ENCODE results near the gene FOXN3.

FOXN3 gene

DNA sequence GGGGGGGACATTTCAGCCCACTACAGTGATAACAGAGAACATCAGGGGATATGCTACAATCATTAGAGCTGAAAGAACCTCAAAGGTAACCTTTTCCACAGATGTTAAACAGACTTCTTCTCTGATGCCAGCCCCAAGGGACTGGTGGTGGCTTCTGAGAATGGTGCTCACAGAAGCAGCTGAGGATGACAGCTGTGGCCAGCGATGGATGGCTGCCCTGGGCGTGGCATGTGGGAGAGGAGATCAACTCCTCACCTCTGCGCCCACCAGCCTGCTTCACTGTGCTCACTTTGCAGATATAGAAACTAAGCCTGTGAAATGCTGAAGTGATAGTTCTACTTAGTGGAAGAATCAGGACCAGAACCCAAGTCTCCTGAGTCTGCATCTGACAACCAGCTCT is 33.0 kb downstream of the FOXN3 start:
- no peak for DNase-seq (ENCODE audit: low read depth, low spot score)

DNA sequence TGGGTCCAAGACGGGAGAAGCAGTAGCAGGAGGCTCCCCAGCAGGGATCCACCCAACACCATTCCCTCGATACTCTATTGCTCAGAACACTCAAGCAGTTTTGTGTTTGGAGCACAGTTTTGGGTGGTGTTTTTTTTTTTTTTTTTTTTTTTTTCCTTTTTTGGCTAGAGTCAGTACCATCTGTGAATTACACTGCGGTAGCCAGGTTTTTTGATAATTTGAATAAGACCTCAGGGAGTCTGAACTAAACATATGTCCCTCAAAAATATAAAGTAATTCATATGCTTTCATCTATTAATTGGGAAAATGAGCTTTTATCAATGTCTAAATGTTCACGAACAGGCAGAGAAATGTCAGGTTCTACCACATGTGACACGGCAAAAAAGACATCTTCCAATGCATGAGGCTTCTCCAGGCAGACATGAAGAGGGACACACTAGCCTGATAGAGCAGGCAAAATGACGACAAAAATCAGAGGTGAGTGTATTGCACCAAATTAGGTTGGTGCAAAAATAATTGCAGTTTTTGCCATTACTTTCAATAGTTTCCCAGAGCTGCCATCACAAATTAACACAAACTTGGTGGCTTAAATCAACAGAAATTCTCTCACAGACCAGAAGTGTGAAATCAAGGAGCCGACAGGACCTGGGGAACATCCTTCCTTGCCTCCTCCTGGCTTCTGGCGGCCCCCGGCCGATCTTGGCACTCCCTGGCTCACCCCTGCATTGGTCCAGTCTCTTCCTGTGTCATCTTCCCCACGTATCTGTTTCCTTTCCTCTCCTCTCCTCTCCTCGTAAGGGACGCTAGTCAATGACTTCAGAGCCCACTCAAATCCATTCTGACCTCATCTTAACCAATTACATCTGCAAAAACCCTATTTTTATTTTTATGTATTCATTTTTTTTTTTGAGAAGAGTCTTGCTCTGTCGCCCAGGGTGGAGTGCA is 33.9 kb downstream of the FOXN3 start:
- no peak for DNase-seq (ENCODE audit: low read depth, low spot score)

DNA sequence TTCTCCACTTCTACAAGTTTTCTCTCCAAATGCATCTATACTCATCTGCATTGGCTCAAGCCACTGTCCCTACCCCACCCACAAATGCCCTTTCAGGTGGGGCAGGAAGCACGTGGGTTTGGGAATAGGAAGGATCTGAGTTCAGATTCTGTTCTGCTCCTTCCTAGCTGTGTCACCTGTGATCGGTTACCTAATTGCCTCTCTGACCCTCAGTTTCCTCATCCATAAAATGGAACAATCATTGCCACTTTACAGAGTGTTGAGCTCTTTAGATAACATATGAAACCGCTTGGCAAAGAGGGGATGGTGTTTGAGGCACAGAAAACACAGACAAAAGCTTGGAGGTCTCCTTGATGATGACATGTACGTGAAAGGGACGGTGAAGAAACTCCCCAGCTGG is 34.5 kb downstream of the FOXN3 start:
- no peak for DNase-seq (ENCODE audit: low read depth, low spot score)

DNA sequence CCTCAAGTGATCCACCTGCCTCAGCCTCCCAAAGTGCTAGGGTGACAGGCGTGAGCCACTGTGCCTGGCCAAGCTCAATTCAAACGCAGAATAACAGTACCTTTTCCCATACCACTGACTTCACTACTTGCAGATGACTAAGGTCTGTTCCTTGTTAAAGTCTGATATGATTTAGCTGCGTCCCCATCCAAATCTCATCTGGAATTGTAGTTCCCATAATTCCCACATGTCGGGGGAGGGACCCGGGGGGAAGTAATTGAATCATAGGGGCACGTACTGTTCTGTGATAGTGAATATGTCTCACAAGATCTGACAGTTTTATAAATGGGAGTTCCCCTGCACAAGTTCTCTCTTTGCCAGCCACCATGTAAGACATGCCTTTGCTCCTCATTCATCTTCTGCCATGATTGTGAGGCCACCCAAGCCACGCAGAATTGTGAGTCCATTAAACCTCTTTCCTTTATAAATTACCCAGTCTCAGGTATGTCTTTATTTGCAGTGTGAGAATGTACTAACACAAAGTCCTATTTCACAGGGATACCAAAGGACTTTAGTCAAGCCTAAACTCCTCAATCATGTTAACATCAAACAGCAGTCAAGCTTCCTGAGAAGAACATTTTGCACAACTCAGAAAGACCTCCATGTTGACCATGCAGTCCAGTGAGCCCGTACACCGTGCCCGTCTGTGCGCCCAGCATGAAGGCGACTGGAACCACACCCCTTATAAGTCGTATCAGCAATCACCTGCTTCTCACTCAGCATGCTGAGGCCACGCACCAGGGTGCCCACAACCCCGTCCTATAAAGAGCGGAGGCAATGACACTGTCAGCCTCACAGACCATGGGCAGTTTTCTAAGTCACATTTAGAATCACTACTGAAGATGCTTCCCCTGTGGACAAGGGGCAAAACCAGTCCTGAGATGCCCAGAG is 36.9 kb downstream of the FOXN3 start:
- DNase-seq (ENCODE audit: low read depth, low spot score): no peak

DNA sequence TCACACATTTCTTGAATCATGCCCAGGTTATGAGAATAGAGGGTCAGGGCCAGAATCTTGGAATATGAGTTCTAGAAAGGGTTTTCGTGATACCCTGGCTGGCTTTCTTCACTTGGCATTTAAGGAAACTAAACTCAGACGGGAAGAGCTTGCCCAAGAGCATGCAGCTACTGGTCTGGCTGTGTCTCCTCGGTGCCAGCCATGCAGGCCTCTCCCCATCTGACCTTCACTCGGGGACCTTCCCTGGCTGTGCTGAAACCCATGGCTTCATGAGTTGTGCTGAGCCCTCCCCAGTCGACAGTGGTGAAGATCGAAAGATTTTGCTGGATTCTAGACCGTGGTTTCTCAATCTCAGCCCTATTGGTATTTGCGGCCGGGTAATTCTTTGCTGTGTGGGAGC is 38.0 kb downstream of the FOXN3 start:
- no peak for DNase-seq (ENCODE audit: low read depth, low spot score)

DNA sequence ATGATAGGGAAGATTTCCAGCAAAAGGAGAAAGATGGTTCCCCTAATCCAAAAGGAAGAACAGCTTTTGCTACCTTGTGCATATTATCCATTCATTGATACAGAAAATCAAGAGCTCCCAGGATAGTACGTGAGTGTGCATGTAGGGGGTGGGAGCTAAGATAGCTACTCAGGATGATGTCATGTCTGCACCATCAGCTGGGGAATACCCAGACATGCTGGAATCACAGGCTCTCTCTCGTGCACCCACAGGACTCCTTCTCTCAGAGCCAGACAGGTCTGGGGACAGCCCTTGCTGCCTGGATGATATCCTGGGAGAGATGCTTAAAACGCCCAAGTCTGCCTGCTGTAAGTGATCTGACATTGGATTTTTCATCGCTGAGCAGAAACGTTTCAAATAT is 38.9 kb downstream of the FOXN3 start:
- DNase-seq (ENCODE audit: low read depth, low spot score): no peak

DNA sequence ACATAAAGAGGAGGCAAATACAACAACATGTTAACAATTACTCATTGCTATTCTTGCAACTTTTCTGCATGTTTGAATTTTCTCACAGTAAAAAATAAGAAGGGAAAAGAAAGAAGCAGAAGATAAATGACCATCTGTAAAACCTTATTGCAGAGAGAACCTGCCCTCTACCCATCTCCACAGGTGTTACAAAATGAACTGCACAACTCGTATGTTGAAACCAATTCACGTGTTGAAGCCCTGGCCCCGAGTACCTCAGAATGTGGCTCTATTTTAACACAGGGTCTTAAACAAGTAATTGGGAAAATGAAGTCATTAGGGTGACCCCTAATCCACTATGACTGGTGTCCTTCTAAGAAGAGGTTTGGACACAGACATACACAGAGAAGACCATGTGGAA is 39.5 kb downstream of the FOXN3 start:
- no peak for DNase-seq (ENCODE audit: low read depth, low spot score)

DNA sequence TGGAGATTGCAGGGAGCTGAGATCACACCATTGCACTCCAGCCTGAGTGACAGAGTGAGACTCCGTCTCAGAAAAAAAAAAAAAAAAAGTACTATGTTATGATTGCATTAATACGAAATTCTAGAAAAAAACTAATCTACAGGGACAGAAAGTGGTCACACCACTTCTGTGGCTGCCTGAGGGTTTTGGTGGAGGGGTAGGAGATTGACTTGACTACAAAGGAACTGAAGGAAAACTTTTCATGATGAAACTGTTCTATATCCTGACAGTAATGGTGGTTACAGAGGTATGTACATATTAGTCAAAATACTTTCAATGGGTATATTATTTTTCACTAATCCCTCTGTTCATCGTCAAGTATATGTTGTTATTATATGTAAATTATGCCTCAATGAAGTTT is 42.1 kb downstream of the FOXN3 start:
- no peak for DNase-seq (ENCODE audit: low read depth, low spot score)

DNA sequence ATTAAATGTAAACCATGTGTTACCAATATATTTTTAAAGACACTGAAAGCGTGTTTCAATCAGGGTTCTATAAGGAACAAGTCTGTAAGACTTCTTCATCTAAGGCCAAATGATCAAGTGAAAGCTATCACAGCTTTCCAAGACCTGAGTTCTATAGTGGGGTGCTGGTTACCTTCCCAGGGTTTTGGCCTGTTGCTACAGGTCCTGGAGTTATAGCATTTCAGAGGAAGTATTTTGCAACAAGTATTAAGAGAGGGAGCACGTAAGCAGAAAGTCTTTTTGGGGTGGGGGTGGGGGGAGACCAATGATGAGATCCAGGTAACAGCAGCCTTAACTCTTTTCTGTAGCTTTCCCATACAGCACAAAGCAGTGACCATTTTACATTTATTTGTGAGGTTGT is 43.8 kb downstream of the FOXN3 start:
- no peak for DNase-seq (ENCODE audit: low read depth, low spot score)

DNA sequence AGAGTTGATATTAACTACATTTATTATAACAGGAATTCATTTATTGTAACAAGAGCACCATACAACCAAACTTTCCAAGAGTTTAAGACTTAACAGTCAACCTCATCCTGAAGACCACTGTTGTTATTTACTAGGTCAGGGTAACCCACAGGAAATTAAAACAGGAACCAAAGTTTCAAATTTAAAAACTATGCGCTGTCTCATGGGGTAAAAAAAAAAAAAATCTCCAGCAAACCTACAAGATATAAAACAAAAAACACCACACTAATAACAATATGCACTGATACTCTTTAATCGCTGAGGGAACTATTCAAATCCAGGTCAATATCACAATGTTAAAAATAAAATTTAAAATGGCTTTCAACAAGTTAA is 44.5 kb downstream of the FOXN3 start:
- DNase-seq (ENCODE audit: low read depth, low spot score): no peak

DNA sequence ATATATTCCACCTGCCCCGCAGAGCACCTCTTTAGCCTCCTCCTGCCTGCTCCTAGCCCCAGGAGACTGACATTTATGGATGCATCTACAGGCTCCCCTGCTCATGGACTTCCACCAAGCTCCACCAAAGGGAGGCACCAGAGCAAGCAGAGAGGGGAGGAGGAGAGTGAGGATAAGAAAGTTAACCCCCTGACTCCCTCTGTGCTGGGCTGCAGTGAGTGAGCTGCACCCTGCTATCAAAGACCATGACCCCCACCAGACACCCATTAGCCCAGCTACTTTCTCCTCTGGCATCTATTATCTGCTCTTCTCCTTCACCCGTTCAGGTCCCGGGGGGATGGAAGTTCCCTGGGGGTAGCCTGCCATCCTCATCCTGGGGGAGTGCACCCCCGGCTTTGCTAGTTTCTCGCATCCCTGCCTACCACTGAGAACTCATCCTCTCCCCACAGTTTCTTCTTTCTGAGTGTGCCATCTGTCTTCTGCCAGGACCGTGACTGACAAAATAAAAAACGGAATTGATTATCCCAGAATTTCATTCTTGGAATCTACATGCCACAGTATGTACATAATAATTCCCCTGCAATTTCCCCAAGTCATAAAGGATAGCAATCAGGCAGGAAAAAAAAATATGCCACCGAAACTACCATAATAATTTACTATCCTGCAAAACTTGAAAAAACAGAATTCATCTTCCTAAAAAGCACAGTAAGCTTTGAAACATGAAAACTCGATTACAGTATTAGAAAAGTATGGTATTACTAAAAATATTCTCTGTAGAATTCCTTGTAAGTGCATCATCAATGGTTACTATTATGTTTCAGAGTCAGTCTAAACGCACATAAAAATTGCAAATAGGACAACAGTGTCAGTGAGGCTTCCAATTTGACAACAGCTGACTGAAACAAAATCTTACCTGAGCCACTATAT is 45.2 kb downstream of the FOXN3 start:
- DNase-seq (ENCODE audit: low read depth, low spot score): no peak

DNA sequence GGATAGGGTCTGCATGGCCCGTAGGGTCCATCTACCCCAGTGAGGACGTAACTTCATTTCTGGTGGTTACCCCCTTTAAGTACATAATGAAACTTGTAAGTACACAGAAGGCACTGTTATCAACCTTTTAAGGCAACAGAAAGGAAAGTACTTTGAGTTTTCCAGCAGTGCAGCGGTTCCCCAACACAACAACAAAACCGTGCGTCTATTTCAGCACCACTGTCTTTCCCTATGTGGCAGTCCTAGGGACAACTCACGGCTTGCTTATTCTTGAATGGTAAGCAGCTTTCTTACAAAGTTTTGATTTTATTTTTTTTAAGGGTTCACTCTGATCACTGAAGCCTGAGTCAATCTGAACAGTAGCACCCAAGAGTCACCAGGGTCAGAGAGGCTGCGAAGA is 46.3 kb downstream of the FOXN3 start:
- DNase-seq (ENCODE audit: low read depth, low spot score): no peak

DNA sequence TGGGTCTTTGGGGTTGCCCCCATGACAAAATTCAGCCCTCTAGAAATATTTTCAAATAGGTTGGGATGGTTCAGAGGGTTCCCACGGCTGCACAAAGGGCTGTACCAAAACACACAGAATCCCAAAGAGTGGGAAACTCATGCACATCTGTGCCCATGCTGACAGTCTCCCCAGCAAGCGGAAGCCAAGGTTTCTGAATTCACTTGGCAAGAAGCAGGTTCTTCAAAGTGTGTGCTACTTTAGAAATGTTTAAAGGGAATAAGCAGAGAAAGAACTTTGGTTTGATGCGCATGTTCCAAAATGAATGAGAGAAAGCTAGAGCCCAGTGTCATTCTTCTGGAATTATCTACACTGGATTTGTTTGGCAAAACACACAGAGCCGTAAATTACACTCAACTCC is 46.7 kb downstream of the FOXN3 start:
- DNase-seq (ENCODE audit: low read depth, low spot score): no peak

DNA sequence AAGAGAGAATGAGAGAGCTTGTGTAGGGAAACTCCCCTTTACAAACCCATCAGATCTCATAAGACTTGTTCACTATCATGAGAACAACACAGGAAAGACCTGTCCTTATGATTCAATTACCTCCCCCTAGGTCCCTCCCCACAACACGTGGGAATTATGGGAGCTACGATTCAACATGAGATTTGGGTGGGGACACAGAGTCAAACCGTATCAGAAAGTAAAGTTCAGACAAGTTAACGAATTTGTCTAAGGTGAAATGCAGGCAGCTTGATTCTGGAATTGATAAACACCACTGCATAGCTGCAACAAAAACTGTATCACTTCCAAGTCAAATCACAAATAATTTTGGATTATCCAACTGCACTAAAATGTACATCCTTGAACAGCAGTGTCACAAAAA is 47.4 kb downstream of the FOXN3 start:
- no peak for DNase-seq (ENCODE audit: low read depth, low spot score)

DNA sequence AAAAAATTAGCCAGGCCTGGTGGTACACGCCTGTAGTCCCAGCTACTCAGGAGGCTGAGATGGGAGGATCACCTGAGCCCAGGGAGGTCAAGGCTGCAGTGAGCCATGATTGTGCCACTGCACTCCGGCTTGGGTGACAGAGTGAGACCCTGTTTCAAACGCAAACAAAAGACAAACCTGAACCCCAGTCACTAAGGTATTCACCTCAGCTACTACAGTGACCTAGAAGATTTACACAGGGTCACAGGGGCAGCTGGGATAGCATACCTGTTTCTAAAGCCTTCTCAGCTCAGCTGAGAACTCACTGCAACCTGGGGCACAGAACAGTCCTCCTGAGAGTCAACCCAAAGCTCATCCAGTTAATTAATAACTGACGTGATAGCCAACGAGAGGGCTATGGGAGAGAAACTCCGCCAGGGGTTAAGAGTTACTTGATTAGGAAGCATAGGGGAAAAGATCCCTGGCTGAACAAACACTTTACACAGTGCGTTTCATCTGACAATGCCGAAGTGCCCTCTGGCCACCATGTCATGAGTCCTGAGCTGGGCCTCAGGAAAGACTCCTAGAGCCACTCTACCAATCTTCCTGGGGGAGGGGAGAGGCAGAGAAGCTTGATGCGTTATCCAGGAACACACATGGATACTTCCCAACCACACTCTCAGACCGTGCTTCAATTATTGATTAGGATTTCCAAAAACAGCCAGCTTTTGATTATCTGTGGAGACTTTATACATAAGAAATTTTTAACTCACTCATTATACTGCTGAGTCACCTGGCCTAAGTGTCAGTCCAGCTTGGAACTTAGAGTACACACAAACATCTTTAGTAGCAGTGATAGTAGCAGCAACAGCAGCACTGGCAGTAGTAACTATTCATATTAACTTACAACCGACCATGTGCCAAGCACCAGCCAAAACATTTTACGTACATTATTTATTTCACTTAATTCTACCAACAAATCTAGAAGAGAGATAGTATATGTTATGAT is 48.2 kb downstream of the FOXN3 start:
- DNase-seq (ENCODE audit: low read depth, low spot score): no peak

DNA sequence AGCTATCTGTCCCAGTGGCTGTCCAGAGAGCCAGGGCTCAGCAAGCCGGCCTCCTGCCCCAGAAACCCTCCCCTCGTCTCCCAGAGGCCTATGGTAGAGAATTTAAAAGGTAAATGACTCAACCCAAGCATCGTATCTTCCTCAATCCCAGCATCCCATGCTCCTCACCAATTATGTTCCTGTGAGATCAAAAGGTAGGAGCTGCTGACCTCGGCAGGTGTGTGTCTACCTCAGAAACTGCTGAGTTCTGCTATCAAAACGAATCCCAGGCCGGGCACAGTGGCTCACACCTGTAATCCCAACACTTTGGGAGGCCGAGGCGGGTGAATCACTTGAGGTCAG is 49.3 kb downstream of the FOXN3 start:
- no peak for DNase-seq (ENCODE audit: low read depth, low spot score)

DNA sequence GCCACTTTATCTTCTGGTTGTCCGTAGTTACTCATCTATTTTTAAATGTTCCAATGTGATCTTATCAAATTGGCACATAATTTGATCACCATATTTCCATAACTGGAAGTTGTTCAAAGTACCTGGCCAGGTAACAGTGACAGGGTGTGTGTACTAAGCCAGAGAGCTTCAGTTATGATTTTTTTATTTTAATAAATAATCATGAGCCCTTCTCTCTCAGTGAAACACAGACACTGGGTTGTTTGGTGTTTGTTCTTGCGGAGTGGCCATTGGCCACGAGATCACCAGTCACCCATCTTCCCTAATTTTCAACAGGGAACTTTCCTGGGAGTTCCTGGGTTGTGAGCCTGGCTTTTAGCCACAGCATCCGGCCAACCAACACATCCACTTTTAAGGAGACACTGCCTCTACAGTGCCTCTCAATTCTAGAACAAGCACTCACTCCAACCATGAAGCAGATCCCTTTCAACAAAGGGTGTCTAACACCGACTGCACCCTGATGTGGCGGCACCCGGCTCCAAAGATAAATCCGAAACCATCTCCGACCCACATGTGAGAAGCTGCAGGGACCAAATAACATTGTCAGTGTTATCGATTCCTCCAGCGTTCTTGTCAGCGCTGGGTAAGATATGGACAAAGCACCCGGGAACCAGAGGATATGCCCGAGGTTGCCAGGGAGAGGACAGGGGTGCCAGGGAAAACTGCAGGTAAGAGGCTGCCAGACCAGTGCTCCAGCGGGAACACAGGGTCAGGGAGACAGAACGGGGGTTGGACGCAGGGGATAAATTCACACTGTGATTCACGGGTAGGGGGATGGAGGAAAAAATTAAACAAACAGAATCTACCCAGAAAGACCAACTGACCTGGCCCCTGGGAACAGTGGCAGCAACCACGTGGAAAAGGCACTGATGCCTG is 49.9 kb downstream of the FOXN3 start:
- no peak for DNase-seq (ENCODE audit: low read depth, low spot score)

DNA sequence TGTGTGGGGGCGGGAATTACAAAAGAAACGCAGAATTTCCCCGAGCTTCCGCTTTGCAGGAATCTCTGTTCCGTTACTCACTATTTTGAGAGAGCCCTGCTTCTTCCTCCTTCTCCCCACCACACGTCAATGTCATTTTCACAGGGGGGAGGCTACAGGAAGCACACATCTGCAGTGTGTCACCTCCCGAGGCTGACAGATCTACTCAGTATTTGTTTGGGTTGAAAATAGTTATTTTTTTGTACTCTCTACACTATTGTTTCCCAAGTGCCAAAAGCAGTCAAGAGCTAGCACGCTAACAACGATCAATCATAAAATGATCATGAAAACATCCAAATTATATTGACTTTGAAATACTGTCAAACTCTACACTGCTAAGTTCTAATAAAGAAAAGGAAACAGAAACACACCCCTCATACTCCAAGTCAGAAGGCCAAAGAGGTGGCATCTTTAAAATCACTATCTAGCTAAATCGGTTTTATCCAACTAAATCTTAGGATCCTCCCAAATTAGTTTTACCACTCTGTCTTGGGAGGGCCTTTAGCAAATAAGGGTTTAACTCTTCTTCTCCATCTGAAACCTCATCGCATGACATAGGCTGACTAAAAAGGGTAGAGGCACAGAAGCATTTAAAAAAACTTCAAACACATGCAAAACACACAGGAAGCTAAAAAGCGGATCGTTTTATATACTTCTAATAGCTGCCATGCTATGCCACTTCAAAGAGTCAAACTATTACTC is 51.8 kb downstream of the FOXN3 start:
- no peak for DNase-seq (ENCODE audit: low read depth, low spot score)

DNA sequence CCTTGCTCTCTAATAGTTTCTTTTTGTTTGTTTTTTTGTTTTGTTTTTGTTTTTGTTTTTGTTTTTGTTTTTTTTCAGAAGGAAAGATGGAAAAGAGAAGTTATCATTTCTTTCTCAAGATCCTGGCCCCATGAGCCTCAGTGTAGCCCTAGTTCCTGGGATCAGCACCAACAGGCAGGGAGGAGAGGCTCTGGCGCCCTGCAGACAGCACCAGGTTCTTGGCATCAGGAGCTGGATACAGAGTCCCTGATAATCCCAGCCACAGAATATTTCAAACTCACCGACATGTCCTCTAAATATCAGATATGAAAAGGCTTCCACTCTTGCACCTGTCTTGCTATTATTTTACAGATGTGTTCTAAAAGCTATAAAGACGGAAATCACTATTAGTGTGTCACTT is 52.7 kb downstream of the FOXN3 start:
- DNase-seq (ENCODE audit: low read depth, low spot score): no peak

Measured in brain pericyte (primary cell).